HCT116 (cell line): ENCODE measurements around the gene PARVB.

ENCODE experiments used
- CTCF ChIP-seq, 3 experiments: fragments of 200-600 bp in 1 of 3; sonication (generic) in 1 of 3; IDR thresholded peaks in 2 of 3; conservative IDR thresholded peaks in 1 of 3; 2 replicates each; pipeline ENCODE4 v1.5.1; 2012 to 2017; ENCODE audit warnings: low read depth in 2 of 3, low read length in 2 of 3, antibody characterized with exemption in 1 of 3, borderline replicate concordance in 1 of 3, control low read depth in 1 of 3, mild to moderate bottlenecking in 1 of 3, mixed read lengths in 1 of 3, mixed run types in 1 of 3, moderate library complexity in 1 of 3; ENCODE audit not compliant: insufficient read depth in 1 of 3
- RAD21 ChIP-seq: IDR thresholded peaks from 2 replicates; pipeline ENCODE4 v1.6.1; 2012; ENCODE audit warnings: low read depth, mild to moderate bottlenecking

- TF ChIP-seq CTCF (IDR thresholded peaks at IDR 0.05 in 2 of 3, conservative IDR thresholded peaks at IDR 0.05 in 1 of 3; ENCODE audit: borderline replicate concordance in 1 of 3, insufficient read depth in 1 of 3, low read depth in 2 of 3, low read length in 2 of 3) (no peak; a peak in 1 of 6 replicates), RAD21 (no peak)
Measured at GRCh38 chr22:44004104-44004460, 20.0 kb upstream of the PARVB start.
